IPS-18a (cell line): Measurements from ENCODE around the gene ACTRT3.

ENCODE experiments used
- H3K27ac ChIP-seq: one replicate; pipeline ENCODE4 v1.5.1; 2013; ENCODE audit warnings: low read length
- H3K27me3 ChIP-seq: one replicate; pipeline ENCODE4 v1.6.1; 2013; ENCODE audit warnings: mild to moderate bottlenecking, low read length; ENCODE audit not compliant: control insufficient read depth, insufficient read depth
- H3K36me3 ChIP-seq: one replicate; pipeline ENCODE4 v1.6.1; 2013; ENCODE audit warnings: low read depth, low read length; ENCODE audit not compliant: control insufficient read depth
- H3K4me1 ChIP-seq: one replicate; pipeline ENCODE4 v1.6.1; 2013; ENCODE audit warnings: low read depth, low read length; ENCODE audit not compliant: control insufficient read depth
- H3K4me3 ChIP-seq: one replicate; pipeline ENCODE4 v1.5.1; 2013; ENCODE audit warnings: low read length
- H3K9ac ChIP-seq: one replicate; pipeline ENCODE4 v1.6.1; 2013; ENCODE audit warnings: mild to moderate bottlenecking, low read length, moderate library complexity
- H3K9me3 ChIP-seq: one replicate; pipeline ENCODE4 v1.6.1; 2013; ENCODE audit warnings: low read depth, low read length; ENCODE audit not compliant: control insufficient read depth

Gene ACTRT3

DNA sequence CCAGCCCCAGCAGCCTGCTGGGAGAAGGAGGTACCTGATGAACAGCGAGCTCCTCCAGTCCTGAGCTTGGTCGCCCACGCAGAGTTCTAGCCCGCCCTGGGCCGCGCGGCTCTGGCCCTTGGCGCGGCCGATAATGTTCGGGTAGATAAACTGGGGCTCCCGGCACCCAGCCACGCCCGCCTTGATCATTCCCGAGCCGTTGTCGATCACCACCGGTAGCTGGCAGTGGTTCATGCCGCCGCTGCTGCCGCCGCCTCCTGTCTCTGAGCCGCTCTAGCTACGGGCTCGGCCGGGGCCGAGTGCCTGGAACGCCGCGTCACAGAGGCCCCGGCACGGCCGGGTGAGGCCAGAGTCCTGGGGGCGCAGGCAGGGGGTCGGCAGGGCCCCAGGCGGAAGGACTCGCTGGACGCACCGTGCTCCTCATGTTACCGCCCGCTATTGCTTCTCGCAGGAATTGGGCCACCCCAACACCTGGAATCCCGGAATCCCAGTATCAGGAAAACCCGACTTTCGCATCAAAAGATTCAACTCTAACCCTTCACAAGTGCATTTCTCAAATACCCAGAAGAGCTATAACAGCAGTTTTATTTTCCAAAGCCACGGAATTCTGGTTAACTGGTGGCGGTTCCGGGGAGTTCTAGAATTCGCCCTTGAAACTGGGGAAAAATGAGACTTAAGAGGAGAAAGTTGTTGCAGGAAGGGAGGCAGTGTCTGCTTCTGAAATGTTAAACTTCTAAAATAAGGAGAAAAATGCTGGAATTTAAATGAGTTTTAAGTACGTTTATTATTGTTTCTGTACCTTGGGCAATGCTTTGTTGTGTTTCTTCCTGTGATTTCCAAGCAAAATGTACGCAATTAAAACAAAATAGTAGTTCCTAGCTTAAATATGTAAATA is at the start of gene ACTRT3:
ACTRT3 (minus strand) TSS at position 275 of the 895 bp plus-strand sequence; CDS start at position 234, 41 bp downstream.
- H3K9ac ChIP-seq: peak within 1 kb of the TSS; percentile 50
- peak within 1 kb of the TSS; percentile 77 for H3K27ac ChIP-seq
- H3K4me3 ChIP-seq: peak within 1 kb of the TSS; percentile 89
- H3K9me3 ChIP-seq: no peaks in the 10 kb centered on the region
- peaks cover 6% of the 10 kb centered on the region for H3K4me1 ChIP-seq
- H3K36me3 ChIP-seq: peaks cover 4% of the 10 kb centered on the region
- H3K27me3 ChIP-seq: no peaks in the 10 kb centered on the region

DNA sequence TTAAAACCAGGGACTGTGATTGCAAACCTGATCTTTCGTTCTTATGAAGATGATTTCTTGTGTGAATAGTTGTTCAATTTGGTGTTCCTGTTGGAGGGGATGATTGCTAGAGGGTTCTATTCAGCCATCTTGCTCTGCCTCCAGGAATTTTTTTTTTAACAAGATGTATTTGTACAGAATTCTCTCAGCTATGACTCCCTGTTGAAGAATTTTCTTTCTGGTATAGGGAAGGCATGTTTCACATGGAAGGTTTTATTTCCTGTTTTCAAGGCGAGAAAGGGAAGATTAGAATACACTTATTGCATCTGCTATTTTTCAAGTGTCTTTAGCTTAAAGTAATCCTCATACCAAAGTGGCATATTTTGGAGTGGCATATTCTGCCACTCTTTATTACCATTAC is 49.0 kb upstream of the ACTRT3 start:
- Histone ChIP-seq H3K27ac (no peak overlapping the region), H3K4me3 (no peak overlapping the region), H3K27me3 (peaks cover 17% of the 10 kb centered on the region), H3K9ac (no peak overlapping the region), H3K4me1 (peaks cover 4% of the 10 kb centered on the region), H3K9me3 (peaks cover 5% of the 10 kb centered on the region), H3K36me3 (no peaks in the 10 kb centered on the region)

DNA sequence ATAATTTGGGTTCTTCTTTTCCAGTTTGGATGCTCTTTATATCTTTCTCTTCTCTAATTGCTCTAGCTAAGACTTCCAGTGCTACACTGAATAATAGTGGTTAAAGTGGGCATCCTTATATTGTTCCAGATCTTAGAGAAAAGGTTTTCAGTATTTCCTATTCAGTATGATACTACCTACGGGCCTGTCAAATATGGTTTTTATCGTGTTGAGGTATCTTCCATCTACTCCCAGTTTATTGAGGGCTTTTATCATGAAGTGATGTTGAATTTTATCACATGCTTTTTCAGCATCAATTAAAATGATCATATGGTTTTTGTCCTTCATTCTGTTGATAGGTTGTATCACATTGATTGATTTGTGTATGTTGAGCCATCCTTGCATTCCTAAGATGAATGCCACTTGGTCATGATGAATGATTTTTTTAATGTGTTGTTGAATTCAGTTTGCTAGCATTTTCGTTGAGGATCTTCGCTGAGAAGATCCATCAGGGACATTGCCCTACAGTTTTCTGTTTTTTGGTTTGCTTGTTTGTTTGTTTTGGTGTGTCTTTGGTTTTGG is 46.3 kb upstream of the ACTRT3 start:
- H3K9me3 ChIP-seq: peaks cover 5% of the 10 kb centered on the region
- H3K27ac ChIP-seq: no peak overlapping the region
- H3K36me3 ChIP-seq: no peaks in the 10 kb centered on the region
- H3K4me1 ChIP-seq: peaks cover 11% of the 10 kb centered on the region
- no peak overlapping the region for H3K4me3 ChIP-seq
- peaks cover 40% of the 10 kb centered on the region for H3K27me3 ChIP-seq
- H3K9ac ChIP-seq: no peak overlapping the region

DNA sequence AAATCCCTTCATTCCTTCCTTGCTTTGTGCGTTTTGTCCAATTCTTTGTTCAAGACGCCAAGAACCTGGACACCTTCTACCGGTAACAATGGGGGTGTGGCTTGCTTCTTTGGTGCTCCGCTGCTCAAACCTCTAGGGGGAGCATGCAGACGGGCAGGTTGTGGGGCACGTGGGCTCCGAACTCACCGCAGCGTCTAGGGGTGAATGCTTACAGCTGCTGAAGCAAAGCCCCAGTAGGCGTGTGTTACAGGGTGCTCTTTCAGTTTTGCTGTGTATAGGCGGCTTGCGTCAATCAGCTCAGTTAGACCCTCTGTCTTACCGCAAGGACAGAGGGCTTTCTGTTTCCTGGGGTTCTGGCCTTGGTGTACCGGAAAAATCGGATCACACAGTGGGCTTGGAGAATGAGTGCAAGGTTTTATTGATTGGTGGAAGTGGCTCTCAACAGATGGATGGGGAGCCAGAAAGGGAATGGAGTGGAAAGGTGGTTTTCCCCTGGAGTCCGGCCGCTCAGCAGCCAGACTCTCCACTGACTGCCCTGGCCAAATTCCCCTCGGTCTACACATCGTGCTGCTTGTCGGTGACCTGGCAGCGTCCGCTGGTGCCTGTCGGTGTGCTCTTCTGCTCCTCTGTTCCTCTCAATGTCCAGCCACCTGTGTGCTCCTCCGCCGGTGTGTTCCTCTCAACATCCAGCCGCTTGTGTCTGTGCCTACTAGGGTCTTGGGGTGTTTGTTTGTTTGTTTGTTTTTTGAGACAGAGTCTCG is 44.6 kb upstream of the ACTRT3 start:
- Histone ChIP-seq H3K4me1 (peaks cover 11% of the 10 kb centered on the region), H3K36me3 (no peaks in the 10 kb centered on the region), H3K27ac (no peak overlapping the region), H3K4me3 (no peak overlapping the region), H3K9ac (no peak overlapping the region), H3K27me3 (peaks cover 40% of the 10 kb centered on the region), H3K9me3 (peaks cover 5% of the 10 kb centered on the region)

DNA sequence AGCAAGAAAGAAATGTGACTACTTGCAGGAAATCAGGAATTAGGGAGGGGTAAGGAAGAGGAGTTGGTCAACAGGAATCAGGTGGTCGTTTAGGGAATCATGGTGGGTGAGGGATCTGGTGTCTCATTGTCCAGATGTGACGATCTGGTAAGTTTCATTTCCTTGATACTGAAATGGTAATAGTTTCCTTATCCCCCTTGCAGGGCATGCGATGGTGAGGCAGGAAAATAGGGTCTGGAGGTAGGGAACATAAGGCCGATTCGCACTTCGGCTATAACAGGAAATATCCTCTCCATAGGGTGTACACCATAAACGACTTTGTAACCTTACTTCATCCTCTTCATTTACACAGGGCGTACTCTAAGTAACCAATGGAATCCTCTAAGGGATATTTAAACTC is 43.9 kb upstream of the ACTRT3 start:
- H3K4me3 ChIP-seq: peak overlapping the region; percentile 59
- no peak overlapping the region for H3K27ac ChIP-seq
- peaks cover 5% of the 10 kb centered on the region for H3K9me3 ChIP-seq
- H3K27me3 ChIP-seq: peaks cover 40% of the 10 kb centered on the region
- no peaks in the 10 kb centered on the region for H3K36me3 ChIP-seq
- H3K9ac ChIP-seq: no peak overlapping the region
- peaks cover 11% of the 10 kb centered on the region for H3K4me1 ChIP-seq

DNA sequence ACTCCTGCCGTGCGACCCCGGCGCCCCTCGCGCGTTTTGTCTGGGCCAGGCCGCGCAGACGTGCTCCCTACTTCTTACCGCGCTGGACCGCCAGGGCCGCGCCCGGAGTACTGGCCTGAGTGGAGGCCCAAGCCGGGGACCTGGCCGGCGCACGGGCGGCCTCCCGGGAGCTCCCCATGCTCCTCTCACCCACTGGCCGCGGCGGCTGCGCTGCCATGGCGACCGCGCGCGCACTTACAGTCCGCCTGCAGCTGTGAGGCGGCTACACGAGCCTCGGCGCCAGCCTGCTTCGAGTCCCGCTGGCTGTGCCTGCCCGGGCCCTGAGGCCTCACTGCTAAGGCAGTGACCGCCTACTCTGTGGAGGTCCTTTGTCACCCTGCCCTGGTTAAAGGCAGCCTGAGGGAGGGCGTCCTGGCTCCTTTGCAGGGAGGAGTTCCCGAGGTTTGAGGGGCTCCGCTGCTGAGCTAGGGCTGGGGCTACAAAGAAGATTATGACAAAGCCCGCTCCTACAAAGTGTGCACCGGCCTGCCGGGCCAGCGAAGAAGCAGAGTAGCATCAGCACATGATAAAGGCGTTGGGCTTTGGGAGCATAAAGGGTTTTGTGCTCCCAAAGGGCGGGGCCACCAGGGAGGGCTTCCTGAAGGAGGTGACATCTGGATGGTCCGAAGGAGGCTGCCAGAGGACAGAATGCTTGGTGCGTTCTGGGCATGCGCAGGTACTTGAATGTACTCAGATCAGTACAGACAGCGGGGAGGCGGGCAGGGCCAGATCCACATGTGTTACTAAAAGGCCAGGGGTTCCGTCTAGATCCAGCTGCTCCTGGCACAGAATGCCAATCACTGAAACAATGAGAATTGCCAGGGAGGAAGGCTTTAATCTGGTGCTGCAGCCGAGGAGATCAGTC is 43.2 kb upstream of the ACTRT3 start, which contains the start of the genes LRRC34 and LRRIQ4:
LRRC34 (minus strand) TSS at position 573 of the 904 bp plus-strand sequence; CDS start at position 217, 356 bp downstream.
LRRIQ4 (plus strand) TSS at position 539 of the 904 bp plus-strand sequence. CDS start 9,052 bp downstream, outside the sequence.
- Histone ChIP-seq H3K27ac (no peak within 1 kb of the TSS), H3K27me3 (peaks cover 40% of the 10 kb centered on the region), H3K9me3 (peaks cover 5% of the 10 kb centered on the region), H3K9ac (peak within 1 kb of the TSS; percentile 53), H3K4me3 (peak within 1 kb of the TSS; percentile 59), H3K36me3 (no peaks in the 10 kb centered on the region), H3K4me1 (peaks cover 11% of the 10 kb centered on the region)

- H3K36me3 ChIP-seq: no peaks in the 10 kb centered on the region
- no peak overlapping the region for H3K27ac ChIP-seq
- peak overlapping the region; percentile 53 for H3K9ac ChIP-seq
- peaks cover 11% of the 10 kb centered on the region for H3K4me1 ChIP-seq
- peak overlapping the region; percentile 59 for H3K4me3 ChIP-seq
- H3K27me3 ChIP-seq: peaks cover 40% of the 10 kb centered on the region
- peaks cover 5% of the 10 kb centered on the region for H3K9me3 ChIP-seq
These were observed 42.4 kb upstream of the ACTRT3 start for GRCh38 chr3:169811631-169812331.

DNA sequence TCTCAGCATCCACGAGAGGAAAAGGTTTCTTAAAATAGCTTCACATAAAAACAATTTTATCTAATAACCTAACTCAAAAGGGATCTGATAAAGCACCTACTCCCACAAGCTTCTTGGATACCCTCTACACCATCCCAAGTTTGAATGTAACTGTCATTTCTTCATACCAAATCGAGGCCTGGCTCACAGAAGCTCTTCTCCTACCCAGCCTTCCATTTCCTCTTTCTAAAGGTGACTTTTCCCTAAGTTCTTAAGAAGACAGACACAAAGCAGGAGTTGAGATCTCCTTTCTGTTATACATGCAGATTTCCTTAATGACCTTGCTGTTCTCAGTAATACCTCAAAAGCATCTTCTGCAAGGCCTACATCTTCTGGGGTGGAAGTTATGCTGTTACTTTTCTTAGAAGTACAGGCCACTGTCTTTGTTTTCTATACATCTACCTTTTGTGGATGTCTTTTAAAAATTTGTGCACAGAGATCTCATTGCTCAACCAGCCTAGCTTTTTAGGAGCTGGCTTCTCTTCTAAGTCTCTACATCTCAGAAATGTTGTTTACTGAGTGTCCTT is 40.0 kb upstream of the ACTRT3 start:
- Histone ChIP-seq H3K4me3 (no peak overlapping the region), H3K9me3 (no peaks in the 10 kb centered on the region), H3K27me3 (peaks cover 33% of the 10 kb centered on the region), H3K4me1 (peaks cover 11% of the 10 kb centered on the region), H3K36me3 (no peaks in the 10 kb centered on the region), H3K9ac (no peak overlapping the region), H3K27ac (no peak overlapping the region)

DNA sequence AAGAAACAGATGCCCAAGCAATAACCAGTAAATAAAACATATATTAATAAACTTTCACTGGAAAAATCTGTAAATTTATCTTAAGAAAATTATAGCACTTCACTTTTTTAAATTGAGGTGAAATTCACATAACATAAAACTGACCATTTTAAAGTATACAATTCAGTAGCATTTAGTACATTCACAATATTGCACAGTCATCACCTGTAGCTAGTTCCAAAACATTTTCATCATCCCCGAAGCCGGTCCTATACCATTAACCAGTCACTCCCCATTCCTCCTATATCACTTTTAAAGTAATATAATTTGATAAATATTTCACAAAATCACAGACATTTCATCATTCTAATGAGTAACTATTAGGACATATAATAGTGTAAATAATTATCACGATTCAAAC is 35.3 kb upstream of the ACTRT3 start:
- Histone ChIP-seq H3K27me3 (no peaks in the 10 kb centered on the region), H3K4me1 (no peaks in the 10 kb centered on the region), H3K27ac (no peak overlapping the region), H3K9ac (no peak overlapping the region), H3K4me3 (no peak overlapping the region), H3K36me3 (no peaks in the 10 kb centered on the region), H3K9me3 (no peaks in the 10 kb centered on the region)

DNA sequence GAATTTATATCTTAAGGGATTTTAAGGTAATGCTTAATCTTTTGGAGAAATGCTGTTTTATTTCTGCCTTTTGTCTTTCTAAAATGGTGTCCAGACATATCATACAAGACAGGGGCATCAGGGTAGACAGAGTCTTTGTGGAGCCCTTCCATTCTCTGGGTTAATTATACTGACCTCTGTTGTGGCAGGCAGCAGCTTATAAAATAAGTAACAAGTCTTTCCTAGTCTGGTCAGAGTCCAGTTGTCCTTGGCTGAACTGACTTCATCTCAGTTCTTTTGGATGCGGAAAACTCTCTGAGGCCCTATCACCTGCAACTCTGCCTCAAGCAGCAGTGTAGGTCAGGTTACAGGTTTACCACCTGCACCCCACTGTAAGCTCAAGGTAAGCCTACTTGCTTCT is 23.0 kb upstream of the ACTRT3 start:
- Histone ChIP-seq H3K27ac (no peak overlapping the region), H3K36me3 (peaks cover 17% of the 10 kb centered on the region), H3K27me3 (no peaks in the 10 kb centered on the region), H3K4me3 (no peak overlapping the region), H3K9ac (no peak overlapping the region), H3K4me1 (no peaks in the 10 kb centered on the region), H3K9me3 (no peaks in the 10 kb centered on the region)
